HEK293 (cell line): Measurements from ENCODE around the gene ZC3H12C.

Source experiments
- CTCF ChIA-PET: fragments of 350-600 bp; formaldehyde crosslinking; extraction: SDS; loops from one replicate; lab custom pipeline; 2021; ENCODE audit warnings: antibody characterized with exemption; lab: Yijun Ruan, JAX
- POLR2A ChIA-PET: fragments of 300-600 bp; formaldehyde crosslinking; extraction: SDS; loops from one replicate; lab custom pipeline; 2020; ENCODE audit warnings: antibody characterized with exemption, inconsistent platforms; lab: Yijun Ruan, JAX
- H3K27ac ChIP-seq: fragments of 200-500 bp; sonication (Bioruptor generic); 2 replicates; pipeline ENCODE4 v1.5.1; 2014; ENCODE audit warnings: low read depth, low read length, control low read depth, inconsistent platforms; ENCODE audit errors: extremely low read depth
- H3K36me3 ChIP-seq, 2 experiments: fragments of 200-500 bp in 1 of 2; sonication (Bioruptor generic) in 1 of 2; 1 replicate in 1 of 2; 2 replicates in 1 of 2; pipeline ENCODE4 v1.5.1; 2014 to 2017; ENCODE audit warnings: inconsistent platforms in 2 of 2, low read length in 2 of 2; ENCODE audit not compliant: control insufficient read depth in 2 of 2, insufficient read depth in 1 of 2
- H3K4me1 ChIP-seq: fragments of 200-500 bp; sonication (Bioruptor generic); 2 replicates; pipeline ENCODE4 v1.5.1; 2014; ENCODE audit warnings: mild to moderate bottlenecking, low read length, inconsistent platforms; ENCODE audit not compliant: control insufficient read depth, insufficient read depth
- H3K4me3 ChIP-seq: 2 replicates; pipeline ENCODE4 v1.5.1; 2011; ENCODE audit warnings: low read depth, mild to moderate bottlenecking, control low read depth, low read length, moderate library complexity
- H3K9me3 ChIP-seq: fragments of 200-500 bp; sonication (Bioruptor generic); 2 replicates; pipeline ENCODE4 v1.5.1; 2014; ENCODE audit warnings: low read depth, low read length, inconsistent platforms; ENCODE audit not compliant: control insufficient read depth, insufficient read depth
- KLF10 ChIP-seq: fragments of 450-650 bp; IDR thresholded peaks from 2 replicates; pipeline ENCODE4 v1.5.1; 2018; ENCODE audit warnings: missing biosample characterization, mild to moderate bottlenecking, missing genetic modification characterization
- KLF7 ChIP-seq: fragments of 450-650 bp; formaldehyde crosslinking; IDR thresholded peaks from 2 replicates; pipeline ENCODE4 v1.5.1; 2016; ENCODE audit warnings: missing biosample characterization, missing genetic modification characterization, borderline replicate concordance
- SALL2 ChIP-seq: fragments of 450-650 bp; formaldehyde crosslinking; IDR thresholded peaks from 2 replicates; pipeline ENCODE4 v1.5.0; 2017; ENCODE audit warnings: missing biosample characterization, mild to moderate bottlenecking, missing genetic modification characterization, borderline replicate concordance
- SCRT2 ChIP-seq: fragments of 450-650 bp; formaldehyde crosslinking; IDR thresholded peaks from 2 replicates; pipeline ENCODE4 v1.5.1; 2016; ENCODE audit warnings: missing biosample characterization, missing genetic modification characterization
- SP7 ChIP-seq: fragments of 450-650 bp; formaldehyde crosslinking; IDR thresholded peaks from 2 replicates; pipeline ENCODE4 v1.5.1; 2016; ENCODE audit warnings: missing biosample characterization, missing genetic modification characterization
- ZNF121 ChIP-seq: fragments of 450-650 bp; formaldehyde crosslinking; IDR thresholded peaks from 2 replicates; pipeline ENCODE4 v1.5.1; 2016; ENCODE audit warnings: missing biosample characterization, missing genetic modification characterization
- ZNF248 ChIP-seq: fragments of 450-650 bp; formaldehyde crosslinking; IDR thresholded peaks from 2 replicates; pipeline ENCODE4 v1.5.1; 2017; ENCODE audit warnings: missing biosample characterization, missing genetic modification characterization
- ZNF335 ChIP-seq: fragments of 450-650 bp; formaldehyde crosslinking; conservative IDR thresholded peaks from 2 replicates; pipeline ENCODE4 v1.5.1; 2016; ENCODE audit warnings: missing biosample characterization, missing genetic modification characterization
- ZNF354C ChIP-seq: fragments of 450-650 bp; formaldehyde crosslinking; IDR thresholded peaks from 2 replicates; pipeline ENCODE4 v1.5.1; 2016; ENCODE audit warnings: missing biosample characterization, missing genetic modification characterization, low read depth, borderline replicate concordance
- ZNF585B ChIP-seq: fragments of 450-650 bp; formaldehyde crosslinking; IDR thresholded peaks from 2 replicates; pipeline ENCODE4 v1.5.1; 2016; ENCODE audit warnings: missing biosample characterization, missing genetic modification characterization
- ZNF624 ChIP-seq: fragments of 450-650 bp; formaldehyde crosslinking; IDR thresholded peaks from 2 replicates; pipeline ENCODE4 v1.5.1; 2017; ENCODE audit warnings: missing biosample characterization, missing genetic modification characterization
- ZNF639 ChIP-seq: fragments of 450-650 bp; formaldehyde crosslinking; IDR thresholded peaks from 2 replicates; pipeline ENCODE4 v1.5.1; 2016; ENCODE audit warnings: missing biosample characterization, missing genetic modification characterization
- ZNF677 ChIP-seq: fragments of 450-650 bp; IDR thresholded peaks from 2 replicates; pipeline ENCODE4 v1.5.0; 2018; ENCODE audit warnings: missing biosample characterization, mild to moderate bottlenecking, missing genetic modification characterization, moderate library complexity
- ZNF692 ChIP-seq: fragments of 450-650 bp; formaldehyde crosslinking; IDR thresholded peaks from 2 replicates; pipeline ENCODE4 v1.5.1; 2016; ENCODE audit warnings: missing biosample characterization, missing genetic modification characterization
- ZNF747 ChIP-seq: fragments of 450-650 bp; formaldehyde crosslinking; IDR thresholded peaks from 2 replicates; pipeline ENCODE4 v1.5.1; 2016; ENCODE audit warnings: missing biosample characterization, missing genetic modification characterization
- ZNF785 ChIP-seq: fragments of 450-650 bp; formaldehyde crosslinking; IDR thresholded peaks from 2 replicates; pipeline ENCODE4 v1.5.1; 2016; ENCODE audit warnings: missing biosample characterization, missing genetic modification characterization
- ZNF792 ChIP-seq: fragments of 450-650 bp; formaldehyde crosslinking; IDR thresholded peaks from 2 replicates; pipeline ENCODE4 v1.5.1; 2016; ENCODE audit warnings: missing biosample characterization, missing genetic modification characterization
- ZNF830 ChIP-seq: fragments of 450-650 bp; IDR thresholded peaks from 2 replicates; pipeline ENCODE4 v1.5.0; 2018; ENCODE audit warnings: missing biosample characterization, missing genetic modification characterization, low read depth, mild to moderate bottlenecking, moderate library complexity
- ZSCAN16 ChIP-seq: fragments of 450-650 bp; formaldehyde crosslinking; IDR thresholded peaks from 2 replicates; pipeline ENCODE4 v1.5.1; 2016; ENCODE audit warnings: missing biosample characterization, missing genetic modification characterization
- TF ChIP-seq, protein P1 (sequence below): sonication (generic); formaldehyde crosslinking; IDR thresholded peaks from 2 replicates; pipeline ENCODE4 v1.8.1; 2022; ENCODE audit warnings: mild to moderate bottlenecking, moderate library complexity, missing genetic modification reagents

Gene ZC3H12C

GRCh38 chr11:110044226-110044968, 48.8 kb upstream of the ZC3H12C start:
- Histone ChIP-seq H3K27ac (no peak overlapping the region), H3K4me3 (no peak overlapping the region), H3K4me1 (no peaks in the 10 kb centered on the region), H3K9me3 (no peaks in the 10 kb centered on the region), H3K36me3 (no peaks in the 10 kb centered on the region)
- ChIA-PET CTCF (no interaction called here), POLR2A (no interaction called here)
- no peak for TF ChIP-seq ZNF792 (tag by site-specific recombination)
- no peak for TF ChIP-seq ZNF785 (tag by site-specific recombination)
- no peak for TF ChIP-seq KLF7
- no peak for TF ChIP-seq ZNF354C (tag by site-specific recombination)
- TF ChIP-seq ZSCAN16 (tag by site-specific recombination) = no peak
- no peak for TF ChIP-seq ZNF624 (tag by site-specific recombination)
- TF ChIP-seq ZNF121 = no peak
- TF ChIP-seq, protein P1, sequence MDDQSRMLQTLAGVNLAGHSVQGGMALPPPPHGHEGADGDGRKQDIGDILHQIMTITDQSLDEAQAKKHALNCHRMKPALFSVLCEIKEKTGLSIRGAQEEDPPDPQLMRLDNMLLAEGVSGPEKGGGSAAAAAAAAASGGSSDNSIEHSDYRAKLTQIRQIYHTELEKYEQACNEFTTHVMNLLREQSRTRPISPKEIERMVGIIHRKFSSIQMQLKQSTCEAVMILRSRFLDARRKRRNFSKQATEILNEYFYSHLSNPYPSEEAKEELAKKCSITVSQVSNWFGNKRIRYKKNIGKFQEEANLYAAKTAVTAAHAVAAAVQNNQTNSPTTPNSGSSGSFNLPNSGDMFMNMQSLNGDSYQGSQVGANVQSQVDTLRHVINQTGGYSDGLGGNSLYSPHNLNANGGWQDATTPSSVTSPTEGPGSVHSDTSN (CRISPR knock-in tag) = no peak
- no peak for TF ChIP-seq SP7
- TF ChIP-seq ZNF747 (tag by site-specific recombination) = no peak
- no peak for TF ChIP-seq ZNF830
- no peak for TF ChIP-seq ZNF677 (tag by site-specific recombination)

GRCh38 chr11:110046775-110047380, 46.3 kb upstream of the ZC3H12C start:
- POLR2A ChIA-PET = no interaction called here
- Histone ChIP-seq H3K36me3 (no peaks in the 10 kb centered on the region), H3K4me1 (no peaks in the 10 kb centered on the region), H3K4me3 (no peak overlapping the region), H3K9me3 (no peaks in the 10 kb centered on the region), H3K27ac (no peak overlapping the region)
- CTCF ChIA-PET = no interaction called here
- no peak for TF ChIP-seq ZNF335
- TF ChIP-seq SCRT2 (tag by site-specific recombination) = no peak
- no peak for TF ChIP-seq ZNF639 (tag by site-specific recombination)
- TF ChIP-seq ZNF585B (tag by site-specific recombination) = no peak
- TF ChIP-seq SALL2 (tag by site-specific recombination) = no peak
- no peak for TF ChIP-seq ZNF692 (tag by site-specific recombination)
- no peak for TF ChIP-seq KLF10 (tag by site-specific recombination)
- no peak for TF ChIP-seq ZNF248 (tag by site-specific recombination)
